Stimulated activated CD8-positive, alpha-beta memory T cell treated with anti-CD3 and anti-CD28 coated beads, Interleukin-4, amount 100 ng/mL, for 4 hours (primary cell): ENCODE data around the gene CABLES1.
"Not testable (repeated sequence)": the region's sequence is repeated elsewhere in the genome, so short reads cannot be mapped to it uniquely, and the experiment has no call there.

Experiments
- DNase-seq, 2 donors: peaks; one replicate each; pipeline ENCODE4 v3.0.0-alpha.2; 2020; ENCODE audit warnings: low read depth in 2 of 2, low spot score in 1 of 2

CABLES1 gene

GRCh38 chr18:23134780-23135549, at the start of gene CABLES1:
Gene CABLES1 (plus strand): TSS chr18:23135485. CDS start chr18:23135763, 278 bp downstream.
- no peak for DNase-seq

DNA sequence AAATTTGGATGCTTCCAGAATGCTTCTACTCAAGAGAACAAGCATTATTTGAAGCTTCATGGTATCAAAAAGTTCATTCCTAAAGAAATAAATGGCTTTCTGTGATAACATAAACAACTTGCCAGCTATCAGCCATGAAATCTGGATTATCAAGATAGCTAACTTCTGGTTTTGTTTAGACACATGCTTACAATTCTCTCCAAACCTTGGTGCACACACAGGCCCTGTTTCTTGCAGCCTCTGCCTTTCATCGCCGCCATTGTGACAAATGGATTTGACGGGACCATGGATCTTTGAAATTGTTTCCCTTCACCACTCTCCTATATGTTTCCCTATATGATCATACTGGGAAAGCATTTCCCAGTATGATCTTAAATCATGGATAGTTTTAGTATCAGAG, 47.9 kb upstream of the CABLES1 start:
- no peak for DNase-seq

DNA sequence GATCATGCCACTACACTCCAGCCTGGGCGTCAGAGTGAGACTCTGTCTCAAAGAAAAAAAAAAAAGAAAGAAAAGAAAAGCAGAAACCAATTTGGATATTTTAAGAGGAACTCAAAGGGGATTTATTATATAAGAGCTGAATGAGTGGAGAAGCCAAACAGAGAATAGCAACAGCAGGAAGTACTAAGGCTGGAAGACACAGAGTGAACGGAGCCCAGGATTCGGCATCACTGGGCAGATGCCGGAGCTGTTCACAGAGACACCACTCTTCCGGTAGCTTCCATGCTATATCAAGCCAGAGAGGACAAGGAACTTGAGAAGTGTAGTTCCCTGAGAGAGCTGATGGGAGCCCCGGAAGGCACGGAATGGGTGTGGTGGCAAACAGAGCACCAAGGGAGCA, 47.0 kb upstream of the CABLES1 start:
- DNase-seq, result no peak

DNA sequence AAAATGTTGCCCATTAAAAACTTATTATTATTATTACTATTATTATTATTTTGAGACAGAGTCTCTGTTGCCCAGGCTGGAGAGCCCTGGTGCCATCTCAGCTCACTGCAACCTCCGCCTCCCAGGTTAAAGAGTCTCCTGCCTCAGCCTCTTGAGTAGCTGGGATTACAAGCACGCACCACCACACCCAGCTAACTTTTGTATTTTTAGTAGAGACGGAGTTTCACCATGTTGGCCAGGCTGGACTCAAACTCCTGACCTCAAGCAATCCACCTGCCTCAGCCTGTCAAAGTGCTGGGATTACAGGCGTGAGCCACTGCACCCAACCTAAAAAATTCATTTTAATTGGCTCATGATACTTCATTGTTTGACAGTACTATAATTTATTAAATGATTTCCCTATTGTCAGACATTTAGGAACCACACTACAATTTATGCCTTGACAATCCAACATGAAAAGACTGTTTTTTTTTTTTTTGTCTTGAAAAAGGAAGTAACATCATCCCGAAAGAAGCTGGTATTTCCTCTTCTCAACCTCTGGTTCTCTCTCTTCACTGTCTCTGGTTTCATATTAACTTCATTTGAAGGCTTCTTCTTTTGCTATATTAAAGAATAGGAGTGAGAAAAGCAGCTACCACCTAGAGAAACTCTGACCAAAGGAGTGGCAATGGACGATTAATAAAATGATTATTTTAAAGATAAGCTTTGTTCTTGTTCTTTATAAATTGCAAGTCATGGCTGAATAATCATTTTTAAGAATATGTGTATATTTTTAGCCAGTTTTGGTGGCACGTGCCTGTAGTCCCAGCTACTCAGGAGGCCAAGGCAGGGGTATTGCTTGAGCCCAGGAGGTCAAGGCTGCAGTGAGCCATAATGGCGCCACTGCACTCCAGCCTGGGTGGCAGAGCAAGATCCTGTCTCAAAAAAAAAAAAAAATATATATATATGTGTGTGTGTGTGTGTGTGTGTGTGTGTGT, 44.0 kb upstream of the CABLES1 start:
- DNase-seq, result not testable (repeated sequence)

- DNase-seq, result no peak
Observed at GRCh38 chr18:23092121-23092520, 43.2 kb upstream of the CABLES1 start.

DNA sequence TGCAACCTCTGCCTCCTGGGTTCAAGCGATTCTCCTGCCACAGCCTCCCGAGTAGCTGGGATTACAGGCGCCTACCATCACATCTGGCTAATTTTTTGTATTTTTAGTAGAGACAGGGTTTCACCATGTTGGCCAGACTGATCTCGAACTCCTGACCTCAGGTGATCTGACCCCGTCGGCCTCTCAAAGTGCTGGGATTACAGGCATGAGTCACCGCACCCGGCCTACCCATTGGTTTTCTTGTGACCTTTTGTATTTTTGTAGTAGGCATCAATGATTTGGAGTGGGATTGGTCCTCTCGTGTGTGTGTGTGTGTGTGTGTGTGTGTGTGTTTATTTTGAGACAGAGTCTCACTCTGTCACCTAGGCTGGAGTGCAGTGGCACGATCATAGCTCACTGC, 42.2 kb upstream of the CABLES1 start:
- DNase-seq, result not testable (repeated sequence)

- no peak for DNase-seq
Observed at GRCh38 chr18:23093772-23094171, 41.5 kb upstream of the CABLES1 start.

- no peak for DNase-seq
Observed at GRCh38 chr18:23094411-23095190, 40.7 kb upstream of the CABLES1 start.

DNA sequence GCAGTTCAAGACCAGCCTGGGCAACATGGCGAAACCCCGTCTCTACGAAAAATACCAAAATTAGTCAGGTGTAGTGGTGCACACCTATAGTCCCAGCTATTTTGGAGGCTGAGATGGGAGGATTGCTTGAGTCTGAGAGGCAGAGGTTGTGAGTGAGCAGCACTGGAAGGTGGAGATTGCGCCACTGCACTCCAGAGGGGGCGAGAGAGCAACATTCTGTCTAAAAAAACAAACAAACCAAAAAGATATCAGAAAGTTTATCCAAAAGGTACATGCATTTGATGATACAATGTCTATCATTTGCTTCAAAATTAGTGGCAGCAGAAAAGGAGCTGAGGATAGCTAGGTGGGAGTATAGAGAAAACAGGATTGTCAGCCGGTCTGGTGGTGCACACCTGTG, 39.8 kb upstream of the CABLES1 start:
- no peak for DNase-seq

- DNase-seq, result not testable (repeated sequence)
Observed at GRCh38 chr18:23097016-23097415, 38.3 kb upstream of the CABLES1 start.

DNA sequence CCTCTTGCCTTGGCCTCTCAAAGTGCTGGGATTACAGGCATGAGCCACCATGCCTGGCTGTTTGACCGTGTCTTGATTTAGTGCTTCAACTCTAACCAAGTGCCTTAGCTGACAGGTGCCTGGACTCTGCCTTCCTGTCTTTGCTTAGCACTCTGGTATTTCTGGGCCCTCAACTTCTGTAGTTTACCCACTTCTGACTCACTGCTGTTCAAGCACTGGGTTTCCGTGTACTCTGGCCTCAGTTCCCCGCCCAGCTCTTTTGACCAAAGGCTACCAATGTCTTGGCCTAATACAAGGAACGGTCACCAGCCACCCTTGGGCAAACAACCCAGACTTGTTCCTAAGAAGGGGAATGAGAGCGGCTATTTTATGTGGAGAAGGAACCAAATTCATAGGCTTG, 35.7 kb upstream of the CABLES1 start:
- no peak for DNase-seq

DNA sequence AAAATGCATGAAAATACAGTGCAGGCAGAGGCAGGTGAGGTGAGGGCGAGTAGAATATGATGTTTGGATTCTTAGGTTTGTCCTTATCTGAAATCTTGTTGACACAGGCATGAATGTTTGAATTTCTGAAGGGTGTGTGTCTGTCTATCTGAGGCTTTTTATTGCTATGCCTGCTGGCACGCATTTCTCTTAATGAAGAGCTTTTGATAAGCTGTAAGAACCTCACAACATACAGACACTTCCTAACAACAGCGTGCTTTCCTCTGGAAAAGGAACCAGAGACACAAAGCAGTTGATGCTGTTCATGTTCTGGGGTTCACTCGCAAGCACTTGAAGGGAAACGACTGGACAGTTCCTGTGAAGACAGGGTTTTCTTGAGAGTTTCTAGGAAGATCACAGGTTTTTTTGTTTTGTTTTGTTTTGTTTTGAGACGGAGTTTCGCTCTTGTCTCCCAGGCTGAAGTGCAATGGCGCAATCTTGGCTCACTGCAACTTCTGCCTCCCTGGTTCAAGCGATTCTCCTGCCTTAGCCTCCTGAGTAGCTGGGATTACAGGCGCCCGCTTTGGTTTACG, 33.3 kb upstream of the CABLES1 start:
- DNase-seq, result no peak

DNA sequence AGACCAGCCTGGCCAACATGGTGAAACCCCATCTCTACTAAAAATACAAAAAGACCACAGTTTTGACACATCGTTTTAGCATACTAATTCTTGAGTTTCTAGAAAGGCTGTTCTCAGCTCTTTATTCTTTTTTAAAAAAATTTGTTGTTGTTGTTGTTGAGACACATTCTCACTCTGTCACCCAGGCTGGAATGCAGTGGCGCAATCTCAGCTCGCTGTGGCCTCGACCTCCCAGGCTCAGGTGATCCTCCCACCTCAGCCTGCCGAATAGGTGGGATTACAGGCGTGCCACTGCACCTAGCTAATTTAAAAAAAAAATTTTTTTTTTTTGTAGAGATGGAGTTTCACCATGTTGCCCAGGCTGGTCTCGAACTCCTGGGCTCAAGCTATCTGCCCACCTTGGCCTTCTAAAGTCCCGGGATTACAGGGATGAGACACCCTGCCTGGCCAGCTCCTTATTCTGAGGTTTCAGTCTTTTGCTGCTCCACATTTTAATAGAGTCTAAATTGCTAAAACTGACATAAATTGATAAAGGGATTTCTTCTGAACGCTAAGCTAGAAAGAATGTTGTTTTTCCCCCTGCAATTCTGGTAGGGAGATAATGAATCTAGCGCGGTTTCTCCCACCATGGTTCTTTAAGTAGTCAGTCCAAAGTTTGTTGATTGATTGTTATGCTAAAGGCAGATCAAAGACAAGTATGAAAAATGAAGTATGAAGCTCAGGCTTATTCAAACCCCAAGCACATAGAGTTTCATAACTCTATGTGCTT, 32.6 kb upstream of the CABLES1 start:
- DNase-seq, result no peak

- DNase-seq, result no peak
Observed at GRCh38 chr18:23103449-23103848, 31.8 kb upstream of the CABLES1 start.

DNA sequence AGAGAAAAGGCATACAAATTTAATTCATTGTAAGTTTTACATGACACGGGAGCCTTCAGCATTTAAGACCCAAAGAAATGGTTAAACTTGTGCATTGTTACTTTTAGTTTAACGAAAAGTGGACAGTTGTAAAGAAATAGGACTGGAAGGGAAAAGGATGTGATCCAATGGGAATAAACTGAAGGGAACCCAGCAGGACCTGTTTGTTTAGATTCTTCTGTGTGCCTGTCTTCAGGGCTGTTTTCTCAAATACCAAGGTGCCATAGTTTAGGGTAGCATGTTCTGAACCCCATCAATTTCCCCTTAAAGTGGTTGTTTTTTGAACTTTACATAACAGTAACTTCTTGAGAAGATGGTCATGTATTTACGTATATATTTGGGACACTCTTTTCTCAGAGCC, 30.3 kb upstream of the CABLES1 start:
- no peak for DNase-seq

DNA sequence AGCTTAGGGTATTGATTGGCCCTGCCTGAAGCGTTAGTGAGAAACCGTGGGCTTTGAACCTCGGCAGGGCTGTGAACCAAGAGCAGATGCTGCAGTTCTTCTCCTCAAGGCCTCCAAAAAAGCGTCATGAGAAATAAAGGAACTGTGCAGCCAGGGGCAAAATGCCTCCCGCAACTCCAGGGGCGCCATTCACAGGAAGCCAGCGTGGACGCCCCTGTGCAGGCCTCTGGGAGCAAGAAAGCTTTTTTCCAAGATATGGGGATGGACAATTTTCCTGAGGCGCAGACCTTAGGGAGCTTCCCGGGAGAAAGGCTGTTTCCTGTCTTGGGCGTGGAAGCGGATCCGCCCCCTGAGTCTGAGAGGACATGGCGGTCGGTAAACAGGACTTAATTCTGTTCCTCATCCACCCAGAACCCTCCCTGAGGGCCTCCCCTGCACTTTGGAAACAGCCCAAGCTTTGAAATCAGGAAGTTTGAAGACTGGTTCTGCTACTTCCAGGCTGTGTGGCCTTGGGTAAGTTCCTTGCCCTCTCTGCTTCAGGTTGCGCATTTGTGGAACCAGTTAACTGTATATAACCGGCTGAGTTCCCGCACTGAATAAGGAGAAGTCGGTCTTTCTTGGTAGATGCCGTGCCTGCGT, 29.6 kb upstream of the CABLES1 start:
- no peak for DNase-seq

DNA sequence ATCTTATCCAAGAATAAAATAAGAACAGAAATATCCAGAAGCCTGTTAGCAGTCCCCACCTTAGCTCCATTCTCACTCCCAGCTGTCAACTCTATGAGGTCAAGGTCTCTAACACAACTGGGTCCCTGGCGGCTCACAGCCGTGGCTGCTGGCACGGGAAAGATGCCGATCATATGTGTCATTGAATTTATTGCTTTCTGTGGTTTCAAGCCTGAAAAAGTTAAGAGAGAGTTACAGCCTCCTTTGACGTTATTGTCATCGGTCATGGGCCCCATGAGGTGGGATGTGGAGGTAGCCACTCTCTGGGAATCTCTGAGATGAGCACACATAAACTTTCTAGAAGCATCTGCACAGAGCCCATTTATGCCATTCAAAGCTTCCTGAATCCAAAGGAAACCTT, 28.7 kb upstream of the CABLES1 start:
- no peak for DNase-seq

- DNase-seq, result no peak
Observed at GRCh38 chr18:23107718-23108117, 27.6 kb upstream of the CABLES1 start.

GRCh38 chr18:23108496-23108895, 26.8 kb upstream of the CABLES1 start:
- DNase-seq, result no peak

GRCh38 chr18:23109163-23109562, 26.1 kb upstream of the CABLES1 start:
- DNase-seq, result not testable (repeated sequence)
